ENCODE results near the gene KRT39.

DNA sequence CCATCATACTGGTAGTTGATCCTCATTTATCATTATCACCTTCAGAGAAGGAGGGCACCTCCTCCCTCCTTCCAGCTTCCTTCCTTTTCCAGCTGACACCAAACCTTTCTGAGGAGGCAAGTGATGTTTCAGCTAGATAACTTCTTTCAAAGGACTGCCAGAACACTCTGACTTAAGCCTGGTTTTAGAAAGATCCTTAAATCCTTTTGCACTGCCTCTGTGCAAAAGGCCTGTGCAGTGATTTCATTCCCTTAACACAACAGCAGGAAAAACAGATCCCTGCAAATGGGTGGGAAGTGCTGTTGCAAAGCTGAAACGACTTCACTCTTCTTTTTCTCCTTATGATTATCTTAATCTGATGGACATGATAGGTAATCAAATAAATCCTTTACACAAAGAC is 22.2 kb downstream of the KRT39 start:
- no peak for TF ChIP-seq POLR2A (IDR thresholded peaks at IDR 0.05; ENCODE audit: low read depth, low read length)
- TF ChIP-seq POLR2AphosphoS5 (IDR thresholded peaks at IDR 0.05; ENCODE audit: low read depth, low read length), result no peak

Measured in GM12891 (cell line).